ENCODE data around the gene POP4.

GRCh38 chr19:29605653-29606419 lies at the start of gene POP4:
- TF ChIP-seq CTCF (IDR thresholded peaks at IDR 0.05; ENCODE audit: poor library complexity, severe bottlenecking) (no peak), EZH2 (IDR thresholded peaks at IDR 0.05; ENCODE audit: borderline replicate concordance, insufficient read depth, low read length, poor library complexity, severe bottlenecking) (no peak)
